ENCODE measurements around the gene GPC1. TPM values are rescaled to one million over a fixed set of nuclear protein-coding genes. Genes with fewer than 3 reads are reported as not detected.

GPC1 gene
- total RNA-seq, 2 donors from 2014 or later: 37.8 to 69.7 TPM

DNA sequence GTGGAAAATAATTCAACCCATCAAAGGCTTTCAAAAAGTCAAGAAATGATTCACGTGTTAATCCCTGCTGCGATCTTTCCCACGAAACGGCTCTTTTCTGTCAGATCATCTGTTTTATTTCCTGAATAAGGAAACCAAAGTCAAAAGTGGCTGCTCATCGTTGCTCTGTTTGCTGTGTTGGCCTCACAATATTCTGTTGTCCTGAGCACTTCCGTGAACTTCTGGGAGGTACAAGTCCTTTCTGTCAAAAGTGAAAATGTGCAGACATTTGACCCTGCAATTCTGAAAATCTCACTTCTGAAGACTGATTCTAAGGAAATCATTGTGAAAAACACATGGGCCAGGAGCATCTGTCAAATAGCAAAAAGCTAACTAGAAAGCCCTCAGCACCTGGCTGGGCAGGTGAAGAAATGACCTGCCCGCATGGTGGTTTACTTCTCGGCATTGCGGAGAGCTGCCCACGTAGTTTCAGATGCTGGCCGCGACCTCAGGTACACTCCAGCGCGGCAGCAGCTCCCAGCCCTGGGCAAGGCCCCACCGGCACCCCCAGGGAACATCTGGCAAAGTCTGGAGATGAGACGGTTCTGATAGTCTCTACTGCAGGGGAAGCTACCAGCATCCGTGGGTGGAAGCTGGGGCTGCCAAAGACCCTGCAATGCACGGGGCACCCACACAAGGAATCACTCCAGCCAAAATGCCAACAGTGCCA is 31.9 kb upstream of the GPC1 start:
- Mint-ChIP-seq H3K27me3 (ENCODE audit: insufficient read depth) (peaks cover 1% of the 10 kb centered on the region), H3K4me1 (no peaks in the 10 kb centered on the region), H3K27ac (no peak overlapping the region), H3K4me3 (no peak overlapping the region), H3K9me3 (no peaks in the 10 kb centered on the region), H3K36me3 (ENCODE audit: low read depth) (no peaks in the 10 kb centered on the region)
- H3K4me1 ChIP-seq (ENCODE audit: control insufficient read depth, insufficient read depth, low read length): no peaks in the 10 kb centered on the region
- H3K9ac ChIP-seq (ENCODE audit: extremely low read depth, low read length, poor library complexity, severe bottlenecking): no peak overlapping the region
- DNase-seq: peak; percentile 34
- no peaks in the 10 kb centered on the region for H3K27me3 ChIP-seq (ENCODE audit: control insufficient read depth, insufficient read depth, low read length, poor library complexity, severe bottlenecking)
- H3K36me3 ChIP-seq (ENCODE audit: control insufficient read depth, insufficient read depth, low read length): no peaks in the 10 kb centered on the region
- WGBS, 2 experiments (ENCODE audit: insufficient coverage in 1 of 2, insufficient read length in 1 of 2): 84 to 93% methylated on average over 10 to 18 of the region's 18 CpGs
- no peak overlapping the region for H3K4me3 ChIP-seq (ENCODE audit: low read length)
- no peak overlapping the region for H3K27ac ChIP-seq (ENCODE audit: low read depth, low read length)
- no peak for TF ChIP-seq CTCF (conservative IDR thresholded peaks at IDR 0.05)
- no peaks in the 10 kb centered on the region for H3K9me3 ChIP-seq (ENCODE audit: control insufficient read depth, low read length)

DNA sequence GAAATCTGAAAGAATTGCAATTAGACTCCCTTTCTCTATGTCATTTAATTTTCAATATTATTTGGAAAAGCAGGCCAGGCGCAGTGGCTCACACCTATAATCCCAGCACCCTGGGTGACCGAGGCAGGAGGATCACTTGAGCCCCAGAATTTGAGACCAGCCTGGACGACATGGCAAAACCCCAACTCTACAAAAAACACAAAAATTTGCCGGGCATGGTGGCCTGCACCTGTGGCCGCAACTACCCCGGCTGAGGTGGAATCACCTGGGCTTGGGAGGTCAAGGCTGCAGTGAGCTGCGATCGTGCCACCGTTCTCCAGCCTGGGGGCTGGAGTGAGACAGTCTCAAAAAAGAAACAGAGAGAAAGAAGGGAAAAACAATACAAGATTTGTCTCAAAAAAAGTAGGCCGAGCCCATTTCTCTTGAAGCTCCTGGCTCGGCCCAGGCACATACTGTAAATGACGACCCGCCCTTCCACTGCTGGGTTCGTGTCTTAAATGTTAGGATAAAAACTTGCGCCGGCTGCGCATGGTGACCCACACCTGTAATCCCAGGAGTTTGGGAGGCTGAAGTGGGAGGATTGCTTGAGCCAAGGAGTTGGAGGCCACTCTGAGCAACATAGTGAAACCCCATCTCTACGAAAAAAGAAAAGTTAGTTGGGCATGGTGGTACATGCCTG is 31.1 kb upstream of the GPC1 start:
- no peaks in the 10 kb centered on the region for H3K4me1 Mint-ChIP-seq
- TF ChIP-seq CTCF (conservative IDR thresholded peaks at IDR 0.05): no peak
- no peak overlapping the region for H3K4me3 ChIP-seq (ENCODE audit: low read length)
- H3K9ac ChIP-seq (ENCODE audit: extremely low read depth, low read length, poor library complexity, severe bottlenecking): no peak overlapping the region
- H3K9me3 Mint-ChIP-seq: no peaks in the 10 kb centered on the region
- H3K27me3 ChIP-seq (ENCODE audit: control insufficient read depth, insufficient read depth, low read length, poor library complexity, severe bottlenecking): no peaks in the 10 kb centered on the region
- H3K4me3 Mint-ChIP-seq: no peak overlapping the region
- no peaks in the 10 kb centered on the region for H3K36me3 ChIP-seq (ENCODE audit: control insufficient read depth, insufficient read depth, low read length)
- no peak overlapping the region for H3K27ac ChIP-seq (ENCODE audit: low read depth, low read length)
- H3K27me3 Mint-ChIP-seq (ENCODE audit: insufficient read depth): peaks cover 1% of the 10 kb centered on the region
- H3K9me3 ChIP-seq (ENCODE audit: control insufficient read depth, low read length): no peaks in the 10 kb centered on the region
- 90 to 95% methylated on average over 10 to 18 of the region's 18 CpGs for WGBS, 2 experiments (ENCODE audit: insufficient coverage in 1 of 2, insufficient read length in 1 of 2)
- no peaks in the 10 kb centered on the region for H3K36me3 Mint-ChIP-seq (ENCODE audit: low read depth)
- H3K4me1 ChIP-seq (ENCODE audit: control insufficient read depth, insufficient read depth, low read length): no peaks in the 10 kb centered on the region
- H3K27ac Mint-ChIP-seq: no peak overlapping the region
- peak; percentile 13 for DNase-seq

DNA sequence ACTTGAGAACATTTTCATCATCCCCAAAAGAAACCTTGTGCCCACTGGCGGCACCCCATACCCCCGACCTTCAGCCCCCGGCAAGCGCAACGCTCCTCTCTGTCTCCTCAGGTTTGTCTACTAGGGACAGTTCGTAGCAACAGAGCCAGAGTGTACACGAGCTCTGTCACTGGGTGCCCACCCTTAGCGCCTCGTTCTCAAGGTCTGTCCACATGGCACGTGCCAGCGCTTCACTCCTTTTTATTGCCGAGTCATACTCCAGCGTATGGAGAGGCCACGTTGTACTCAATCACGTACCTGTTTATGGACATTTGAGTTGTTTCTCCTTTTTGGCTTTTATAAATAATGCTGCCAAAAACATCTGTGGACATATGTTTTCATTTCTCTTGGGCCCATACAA is 30.3 kb upstream of the GPC1 start:
- Mint-ChIP-seq H3K4me3 (no peak overlapping the region), H3K27me3 (ENCODE audit: insufficient read depth) (peaks cover 1% of the 10 kb centered on the region), H3K4me1 (no peaks in the 10 kb centered on the region), H3K9me3 (no peaks in the 10 kb centered on the region), H3K27ac (no peak overlapping the region), H3K36me3 (ENCODE audit: low read depth) (no peaks in the 10 kb centered on the region)
- H3K4me3 ChIP-seq (ENCODE audit: low read length): no peak overlapping the region
- no peaks in the 10 kb centered on the region for H3K4me1 ChIP-seq (ENCODE audit: control insufficient read depth, insufficient read depth, low read length)
- no peaks in the 10 kb centered on the region for H3K36me3 ChIP-seq (ENCODE audit: control insufficient read depth, insufficient read depth, low read length)
- H3K9me3 ChIP-seq (ENCODE audit: control insufficient read depth, low read length): no peaks in the 10 kb centered on the region
- no peaks in the 10 kb centered on the region for H3K27me3 ChIP-seq (ENCODE audit: control insufficient read depth, insufficient read depth, low read length, poor library complexity, severe bottlenecking)
- WGBS, 2 experiments (ENCODE audit: insufficient coverage in 1 of 2, insufficient read length in 1 of 2): 93 to 97% methylated on average over 15 of the region's 15 CpGs
- no peak for TF ChIP-seq CTCF (conservative IDR thresholded peaks at IDR 0.05)
- DNase-seq: peak; percentile 13
- no peak overlapping the region for H3K9ac ChIP-seq (ENCODE audit: extremely low read depth, low read length, poor library complexity, severe bottlenecking)
- no peak overlapping the region for H3K27ac ChIP-seq (ENCODE audit: low read depth, low read length)

Data from endodermal cell (in vitro differentiated cells).